ENCODE results near the gene PRDM16. TPM values are rescaled to one million over a fixed set of nuclear protein-coding genes. Genes with fewer than 3 reads are reported as not detected.

Gene PRDM16
- total RNA-seq, 1 donor from 2014 or later = 0.43 TPM

GRCh38 chr1:3195966-3196515 lies 127.0 kb downstream of the PRDM16 start:
- Histone ChIP-seq H3K9ac (ENCODE audit: low read length) (no peak overlapping the region), H3K9me3 (ENCODE audit: insufficient read depth, low read depth, low read length) (peaks cover 9% of the 10 kb centered on the region), H3K79me2 (ENCODE audit: insufficient read depth, low read length) (peaks cover 2% of the 10 kb centered on the region), H3K4me3 (ENCODE audit: insufficient read depth, low read depth, low read length) (no peak overlapping the region), H3K27ac (ENCODE audit: low read depth, low read length) (no peak overlapping the region), H3K4me1 (ENCODE audit: insufficient read depth, low read length) (peaks cover 4% of the 10 kb centered on the region), H3K27me3 (ENCODE audit: insufficient read depth, low read length) (no peaks in the 10 kb centered on the region), H3K36me3 (ENCODE audit: insufficient read depth, low read length) (peaks cover 2% of the 10 kb centered on the region), H4K20me1 (ENCODE audit: insufficient read depth, low read length) (peaks cover 4% of the 10 kb centered on the region), H2AFZ (ENCODE audit: low read depth, low read length) (no peak overlapping the region), H3K4me2 (ENCODE audit: low read length) (no peak overlapping the region)
- DNase-seq (ENCODE audit: low read depth) (no peak), FAIRE-seq (no peak)
- Mint-ChIP-seq H3K4me3 (ENCODE audit: unreplicated experiment) (no peak overlapping the region), H3K4me1 (ENCODE audit: low read depth, unreplicated experiment) (peaks cover 5% of the 10 kb centered on the region), H3K9me3 (ENCODE audit: unreplicated experiment) (peaks cover 5% of the 10 kb centered on the region), H3K27ac (ENCODE audit: unreplicated experiment) (no peak overlapping the region), H3K27me3 (ENCODE audit: low read depth, unreplicated experiment) (peaks cover 15% of the 10 kb centered on the region), H3K36me3 (ENCODE audit: low read depth, unreplicated experiment) (peaks cover 3% of the 10 kb centered on the region)
- TF ChIP-seq EZH2 (IDR thresholded peaks at IDR 0.05; ENCODE audit: insufficient read depth, low read length) = no peak
- TF ChIP-seq CTCF (IDR thresholded peaks at IDR 0.05; ENCODE audit: insufficient read depth, low read depth, low read length) = no peak

DNA sequence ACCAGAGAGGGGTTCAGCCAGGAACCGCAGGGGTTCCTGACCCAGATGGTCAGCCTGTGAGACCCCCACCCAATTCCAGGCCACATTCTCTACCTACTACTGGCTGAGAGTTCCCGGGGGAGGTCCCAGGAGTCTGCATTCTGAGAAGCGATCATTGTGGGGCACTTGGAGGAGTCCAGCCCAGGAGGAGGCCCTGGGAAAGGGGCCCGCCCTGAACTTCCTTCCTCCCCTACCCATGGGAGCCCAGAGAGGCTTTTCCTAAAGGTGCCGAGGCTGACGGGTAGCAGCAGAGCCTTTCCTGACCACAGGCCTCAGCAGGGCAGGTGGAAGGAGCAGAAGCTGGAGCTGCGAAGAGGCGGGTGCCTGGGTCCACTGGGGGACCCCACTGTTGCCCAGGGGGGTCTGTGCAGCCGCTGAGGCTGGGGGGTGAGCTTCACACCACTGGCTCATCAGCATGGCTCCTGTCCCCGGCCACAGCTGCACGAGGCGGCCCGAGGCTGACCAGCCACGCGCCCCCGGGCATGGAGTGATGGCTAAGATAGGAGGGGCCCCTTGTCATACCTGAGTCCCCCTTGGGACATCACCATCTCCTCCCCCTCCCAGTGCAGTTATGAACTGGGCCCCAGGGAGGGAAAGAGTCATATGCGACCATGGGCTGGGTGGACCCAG lies 127.7 kb downstream of the PRDM16 start:
- no peaks in the 10 kb centered on the region for H3K79me2 ChIP-seq (ENCODE audit: insufficient read depth, low read length)
- no peak overlapping the region for H3K27ac ChIP-seq (ENCODE audit: low read depth, low read length)
- H3K4me3 ChIP-seq (ENCODE audit: insufficient read depth, low read depth, low read length) = no peak overlapping the region
- peaks cover 19% of the 10 kb centered on the region for H3K27me3 Mint-ChIP-seq (ENCODE audit: low read depth, unreplicated experiment)
- H3K4me1 Mint-ChIP-seq (ENCODE audit: low read depth, unreplicated experiment) = peaks cover 4% of the 10 kb centered on the region
- H3K4me1 ChIP-seq (ENCODE audit: insufficient read depth, low read length) = peaks cover 4% of the 10 kb centered on the region
- no peak for DNase-seq (ENCODE audit: low read depth)
- TF ChIP-seq CTCF (IDR thresholded peaks at IDR 0.05; ENCODE audit: insufficient read depth, low read depth, low read length) (no peak), EZH2 (IDR thresholded peaks at IDR 0.05; ENCODE audit: insufficient read depth, low read length) (no peak)
- H3K4me2 ChIP-seq (ENCODE audit: low read length) = no peak overlapping the region
- no peaks in the 10 kb centered on the region for H3K36me3 ChIP-seq (ENCODE audit: insufficient read depth, low read length)
- H2AFZ ChIP-seq (ENCODE audit: low read depth, low read length) = no peak overlapping the region
- H3K27me3 ChIP-seq (ENCODE audit: insufficient read depth, low read length) = no peaks in the 10 kb centered on the region
- H4K20me1 ChIP-seq (ENCODE audit: insufficient read depth, low read length) = peaks cover 5% of the 10 kb centered on the region
- no peak overlapping the region for H3K27ac Mint-ChIP-seq (ENCODE audit: unreplicated experiment)
- peaks cover 3% of the 10 kb centered on the region for H3K36me3 Mint-ChIP-seq (ENCODE audit: low read depth, unreplicated experiment)
- FAIRE-seq = no peak
- H3K9me3 ChIP-seq (ENCODE audit: insufficient read depth, low read depth, low read length) = peaks cover 4% of the 10 kb centered on the region
- no peak overlapping the region for H3K9ac ChIP-seq (ENCODE audit: low read length)
- H3K4me3 Mint-ChIP-seq (ENCODE audit: unreplicated experiment) = no peak overlapping the region
- H3K9me3 Mint-ChIP-seq (ENCODE audit: unreplicated experiment) = peaks cover 5% of the 10 kb centered on the region

GRCh38 chr1:3197781-3198316 lies 128.8 kb downstream of the PRDM16 start:
- Histone ChIP-seq H3K9me3 (ENCODE audit: insufficient read depth, low read depth, low read length) (no peaks in the 10 kb centered on the region), H3K36me3 (ENCODE audit: insufficient read depth, low read length) (no peaks in the 10 kb centered on the region), H3K27me3 (ENCODE audit: insufficient read depth, low read length) (no peaks in the 10 kb centered on the region), H3K4me1 (ENCODE audit: insufficient read depth, low read length) (no peaks in the 10 kb centered on the region), H3K27ac (ENCODE audit: low read depth, low read length) (no peak overlapping the region), H3K4me3 (ENCODE audit: insufficient read depth, low read depth, low read length) (no peak overlapping the region), H3K4me2 (ENCODE audit: low read length) (no peak overlapping the region), H3K79me2 (ENCODE audit: insufficient read depth, low read length) (no peaks in the 10 kb centered on the region), H3K9ac (ENCODE audit: low read length) (no peak overlapping the region), H4K20me1 (ENCODE audit: insufficient read depth, low read length) (peaks cover 10% of the 10 kb centered on the region), H2AFZ (ENCODE audit: low read depth, low read length) (no peak overlapping the region)
- Mint-ChIP-seq H3K27me3 (ENCODE audit: low read depth, unreplicated experiment) (peaks cover 24% of the 10 kb centered on the region), H3K4me1 (ENCODE audit: low read depth, unreplicated experiment) (peaks cover under 1% of the 10 kb centered on the region), H3K27ac (ENCODE audit: unreplicated experiment) (no peak overlapping the region), H3K9me3 (ENCODE audit: unreplicated experiment) (peaks cover 4% of the 10 kb centered on the region), H3K36me3 (ENCODE audit: low read depth, unreplicated experiment) (peaks cover under 1% of the 10 kb centered on the region), H3K4me3 (ENCODE audit: unreplicated experiment) (no peak overlapping the region)
- no peak for TF ChIP-seq CTCF (IDR thresholded peaks at IDR 0.05; ENCODE audit: insufficient read depth, low read depth, low read length)
- no peak for TF ChIP-seq EZH2 (IDR thresholded peaks at IDR 0.05; ENCODE audit: insufficient read depth, low read length)
- FAIRE-seq (no peak), DNase-seq (ENCODE audit: low read depth) (no peak)

Measured in astrocyte (in vitro differentiated cells and primary cell).